LNCaP clone FGC (cell line): ENCODE data around the gene TEAD3.

Experiments used
- DNase-seq: peaks from one replicate; pipeline ENCODE4 v3.0.0-alpha.2; 2011; ENCODE audit warnings: low read depth
- H3K4me3 ChIP-seq: 2 replicates; pipeline ENCODE4 v1.5.1; 2011; ENCODE audit warnings: mild to moderate bottlenecking, low read depth, low read length, control low read depth
- TF ChIP-seq, protein P1 (sequence below): IDR thresholded peaks from 2 replicates; pipeline ENCODE4 v1.5.1; 2012; ENCODE audit warnings: mild to moderate bottlenecking; ENCODE audit not compliant: control insufficient read depth, insufficient read depth; ENCODE audit errors: extremely low read depth

Gene TEAD3

DNA sequence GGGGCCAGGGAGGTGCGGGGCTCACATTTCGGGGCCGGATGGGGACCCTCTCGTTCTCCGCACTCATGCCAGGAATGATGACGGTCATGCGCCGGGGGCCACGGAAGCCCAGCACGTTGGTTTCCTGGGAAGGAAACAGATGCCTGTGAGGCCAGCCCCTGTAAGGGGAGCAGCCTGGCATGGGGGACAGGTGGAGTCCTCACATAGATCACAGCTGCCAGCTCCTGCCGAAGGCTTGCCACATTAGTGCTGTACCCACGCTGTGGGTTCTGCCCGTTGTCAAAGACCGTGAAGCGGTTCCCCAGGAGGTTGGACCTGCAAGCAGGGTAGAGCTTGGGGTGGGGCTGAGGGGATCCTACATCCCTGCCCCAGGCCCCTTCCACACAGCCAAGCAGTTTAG, 6.7 kb upstream of the TEAD3 start:
- TF ChIP-seq, protein P1, sequence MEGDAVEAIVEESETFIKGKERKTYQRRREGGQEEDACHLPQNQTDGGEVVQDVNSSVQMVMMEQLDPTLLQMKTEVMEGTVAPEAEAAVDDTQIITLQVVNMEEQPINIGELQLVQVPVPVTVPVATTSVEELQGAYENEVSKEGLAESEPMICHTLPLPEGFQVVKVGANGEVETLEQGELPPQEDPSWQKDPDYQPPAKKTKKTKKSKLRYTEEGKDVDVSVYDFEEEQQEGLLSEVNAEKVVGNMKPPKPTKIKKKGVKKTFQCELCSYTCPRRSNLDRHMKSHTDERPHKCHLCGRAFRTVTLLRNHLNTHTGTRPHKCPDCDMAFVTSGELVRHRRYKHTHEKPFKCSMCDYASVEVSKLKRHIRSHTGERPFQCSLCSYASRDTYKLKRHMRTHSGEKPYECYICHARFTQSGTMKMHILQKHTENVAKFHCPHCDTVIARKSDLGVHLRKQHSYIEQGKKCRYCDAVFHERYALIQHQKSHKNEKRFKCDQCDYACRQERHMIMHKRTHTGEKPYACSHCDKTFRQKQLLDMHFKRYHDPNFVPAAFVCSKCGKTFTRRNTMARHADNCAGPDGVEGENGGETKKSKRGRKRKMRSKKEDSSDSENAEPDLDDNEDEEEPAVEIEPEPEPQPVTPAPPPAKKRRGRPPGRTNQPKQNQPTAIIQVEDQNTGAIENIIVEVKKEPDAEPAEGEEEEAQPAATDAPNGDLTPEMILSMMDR: no peak
- DNase-seq: no peak
- H3K4me3 ChIP-seq: no peak overlapping the region

DNA sequence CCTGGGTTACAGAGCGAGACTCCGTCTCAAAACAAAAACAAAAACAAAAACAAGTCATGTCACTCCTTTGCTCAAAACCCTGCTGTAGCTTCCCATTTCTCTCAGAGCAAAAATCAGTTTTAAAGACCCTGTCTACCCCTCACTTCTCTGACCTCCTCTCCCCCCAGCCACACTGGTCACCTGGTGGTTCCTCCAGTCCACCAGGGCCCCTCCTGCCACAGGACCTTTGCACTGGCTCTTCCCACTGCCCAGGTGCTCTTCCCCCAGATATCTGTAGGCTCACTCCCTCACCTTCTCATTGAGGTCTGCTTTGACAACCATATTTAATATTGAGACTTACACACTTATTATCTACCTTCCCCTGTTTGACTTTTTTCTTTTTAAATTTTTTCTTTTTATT, 4.9 kb upstream of the TEAD3 start:
- no peak for DNase-seq
- H3K4me3 ChIP-seq: no peak overlapping the region
- TF ChIP-seq, protein P1: no peak

DNA sequence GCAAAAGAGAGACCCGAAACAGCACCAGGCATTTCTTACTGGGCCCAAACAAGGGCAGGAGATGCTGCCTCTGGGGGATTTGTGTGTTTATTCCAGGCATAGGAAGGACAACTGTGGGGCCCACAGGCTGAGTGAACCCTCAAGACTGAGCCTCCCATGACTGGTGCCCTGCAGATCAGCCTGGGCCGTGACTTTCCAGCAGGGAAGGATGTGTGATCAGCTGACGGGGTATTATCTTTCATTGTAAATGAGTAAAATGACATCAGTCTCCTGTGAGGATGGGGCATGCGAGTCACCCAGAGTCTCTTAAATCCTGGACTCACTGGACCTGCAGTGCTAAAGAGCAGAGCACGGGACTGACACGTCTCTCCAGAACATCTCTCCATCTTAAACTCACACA, 3.9 kb upstream of the TEAD3 start:
- no peak for DNase-seq
- H3K4me3 ChIP-seq: no peak overlapping the region
- TF ChIP-seq, protein P1: no peak

DNA sequence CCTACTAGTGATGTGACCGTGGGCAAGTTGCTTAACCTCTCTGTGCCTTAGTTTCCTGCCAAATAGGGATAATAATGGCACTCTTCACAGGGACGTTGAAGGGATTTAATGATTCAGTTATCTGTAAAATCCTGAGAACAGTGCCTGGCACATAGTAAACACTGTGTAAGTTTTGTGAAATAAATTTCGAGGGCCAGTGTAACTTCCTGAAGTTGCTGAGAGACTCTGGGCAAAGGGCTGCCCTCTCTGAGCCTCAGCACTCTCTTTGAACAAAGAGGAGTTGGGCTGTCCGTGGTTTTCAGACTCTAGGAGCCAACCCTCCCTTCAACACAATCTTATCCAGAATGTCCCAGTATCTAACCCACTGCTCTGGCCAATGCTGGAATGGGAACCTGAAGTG, 2.5 kb upstream of the TEAD3 start:
- DNase-seq: no peak
- H3K4me3 ChIP-seq: no peak overlapping the region
- TF ChIP-seq, protein P1: no peak

DNA sequence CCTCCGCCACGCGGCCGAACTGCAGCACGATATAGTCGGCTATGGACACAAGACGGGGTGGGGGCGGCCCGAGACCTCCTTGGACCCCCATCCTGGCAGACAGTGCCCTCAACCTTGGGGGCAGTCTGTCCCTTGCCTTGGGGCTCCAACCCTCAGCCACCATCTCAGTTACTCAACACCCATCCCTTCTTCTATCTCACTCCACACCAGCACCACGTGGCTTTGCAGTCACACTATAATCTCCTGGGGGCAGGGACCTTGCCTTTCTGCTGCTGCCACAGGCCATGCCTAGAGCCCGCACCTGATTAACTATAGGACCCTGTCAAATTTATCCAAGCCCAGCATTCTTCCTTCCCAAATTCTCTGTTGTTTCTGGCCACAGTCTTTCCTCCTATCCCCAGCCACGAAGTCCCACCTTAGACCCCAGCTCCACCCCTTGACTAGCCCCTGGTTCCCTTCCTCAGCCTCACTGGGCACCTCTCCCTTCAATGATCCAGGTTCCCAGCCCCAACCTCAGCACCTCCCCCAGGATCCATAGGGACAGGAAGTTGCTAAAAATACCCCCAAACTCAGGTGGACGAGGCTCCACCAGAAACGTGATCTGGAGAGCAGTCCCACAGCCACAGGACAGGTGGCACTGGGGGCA, 1.7 kb upstream of the TEAD3 start:
- TF ChIP-seq, protein P1: no peak
- peak overlapping the region; percentile 60 for H3K4me3 ChIP-seq
- no peak for DNase-seq

DNA sequence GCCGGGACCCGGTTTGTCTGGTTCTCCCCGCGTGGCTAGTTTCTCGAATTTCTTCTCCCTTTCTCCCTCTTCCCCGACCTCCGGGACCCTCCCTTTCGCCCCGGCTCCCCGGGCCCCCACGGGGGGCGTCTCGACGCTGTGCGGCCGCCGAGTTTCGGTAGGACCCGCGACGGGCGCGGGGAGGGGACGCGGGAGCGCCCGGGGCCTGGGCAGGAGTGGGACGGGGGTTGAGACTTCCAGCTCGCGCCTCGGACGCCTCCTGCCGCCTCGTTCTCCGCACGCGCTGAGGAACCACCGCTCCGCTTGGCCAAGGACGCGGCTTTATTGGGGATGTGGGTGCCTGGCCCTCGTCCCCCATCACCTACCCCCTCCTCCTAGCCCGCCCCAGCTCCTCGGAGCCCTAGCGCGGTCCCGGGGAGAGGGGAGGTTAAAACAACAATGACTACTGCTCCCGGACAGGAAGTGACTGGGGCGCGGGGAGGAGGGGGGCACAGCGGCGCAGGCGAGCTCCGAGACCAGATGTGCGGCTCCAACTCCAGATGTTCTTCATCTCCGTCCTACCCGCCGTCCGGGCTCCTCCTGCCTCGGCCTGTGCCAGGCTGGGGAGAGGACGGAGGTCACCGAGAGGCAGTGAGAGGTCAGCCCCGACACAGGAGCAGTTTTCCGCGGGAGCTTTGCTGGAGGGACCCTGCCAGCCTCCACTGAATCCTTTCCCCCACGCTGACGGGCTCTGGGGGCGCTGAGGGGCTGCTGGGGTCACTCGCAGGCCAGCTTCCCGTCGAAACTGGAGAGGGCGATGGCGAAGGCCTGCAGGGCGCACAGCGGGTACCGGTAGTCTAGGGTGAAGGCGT, 917 bp upstream of the TEAD3 start:
- DNase-seq: no peak
- H3K4me3 ChIP-seq: peak overlapping the region; percentile 60
- TF ChIP-seq, protein P1: peak; percentile 33; the same call in 1 of the 2 replicates
